Bronchial epithelial cell (primary cell): ENCODE data around the gene ARID3B. TPM values are rescaled to one million over a fixed set of nuclear protein-coding genes. Genes with fewer than 3 reads are reported as not detected.

Experiments
- DNase-seq: peaks from one replicate; pipeline ENCODE4 v3.0.0-alpha.2; 2010; ENCODE audit warnings: low read depth
- FAIRE-seq: peaks from 2 replicates; lab custom pipeline; 2011; peaks lifted over from hg19 to GRCh38; lab: Jason Lieb, UNC
- H3K27me3 ChIP-seq: 2 replicates; pipeline ENCODE4 v1.5.1; 2011; ENCODE audit warnings: low read length; ENCODE audit not compliant: control insufficient read depth, insufficient read depth
- H3K36me3 ChIP-seq: 2 replicates; pipeline ENCODE4 v1.5.1; 2011; ENCODE audit warnings: low read length; ENCODE audit not compliant: control insufficient read depth, insufficient read depth
- H3K4me3 ChIP-seq: 2 replicates; pipeline ENCODE4 v1.5.1; 2011; ENCODE audit warnings: mild to moderate bottlenecking, low read depth, low read length, control low read depth
- total RNA-seq: library from RNA; depleted of rRNA; stranded (reverse); fragments of >200 nt; gene quantifications from 2 replicates; pipeline ENCODE4 v1.2.1, GENCODE V29; 2014
- TF ChIP-seq, protein P1 (sequence below): IDR thresholded peaks from 2 replicates; pipeline ENCODE4 v1.5.1; 2011; ENCODE audit warnings: mild to moderate bottlenecking, moderate library complexity, low read length, control low read depth, inconsistent platforms; ENCODE audit not compliant: insufficient read depth, severe bottlenecking

Gene ARID3B
- total RNA-seq, 1 donor from 2014 or later: 3.4 TPM

DNA sequence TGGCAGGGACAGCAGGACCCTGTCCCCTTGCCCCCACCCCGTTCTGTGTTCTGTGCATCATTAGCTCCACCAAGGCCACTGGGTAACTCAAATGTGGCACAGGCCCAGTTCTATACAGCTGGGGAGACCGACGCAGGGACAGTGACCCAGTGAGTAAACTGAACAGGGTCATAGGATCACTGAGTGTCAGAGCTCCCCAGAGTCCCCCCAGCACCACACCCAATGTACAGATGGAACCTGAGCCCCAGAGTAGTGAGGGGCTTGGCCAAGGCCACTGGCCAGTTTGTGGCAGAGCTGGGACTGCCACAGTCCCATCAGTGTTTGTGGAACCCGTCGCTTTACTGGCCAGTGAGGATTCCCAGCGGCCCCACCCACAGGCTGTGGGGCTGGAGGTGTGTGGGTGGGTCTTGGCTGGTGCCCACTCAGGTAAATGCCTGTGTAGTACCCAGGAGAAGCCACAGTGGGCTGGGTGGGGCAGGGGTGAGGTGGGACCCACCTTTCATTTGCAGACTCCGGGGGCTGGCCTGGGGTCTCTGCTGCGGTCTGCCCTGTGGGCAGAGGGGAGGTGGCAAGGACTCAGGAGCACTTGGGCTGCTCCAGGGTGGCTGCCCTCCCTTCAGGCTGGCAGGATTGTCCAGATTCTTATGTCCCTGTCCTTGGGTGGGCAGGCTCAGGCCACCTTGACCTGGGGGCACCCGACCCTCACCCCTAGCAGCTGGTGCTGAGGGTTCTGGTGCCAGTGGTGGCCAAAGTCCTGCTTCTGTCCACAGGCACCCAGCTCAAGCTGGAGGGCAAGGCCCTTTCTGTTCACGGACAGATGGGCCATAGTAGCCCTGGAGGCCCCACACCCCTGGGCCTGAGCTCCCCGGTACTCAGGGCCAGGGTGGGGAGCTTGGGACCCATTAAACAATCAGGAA, 63.0 kb downstream of the ARID3B start:
- DNase-seq (no peak), FAIRE-seq (no peak)
- Histone ChIP-seq H3K27me3 (no peaks in the 10 kb centered on the region), H3K4me3 (no peak overlapping the region), H3K36me3 (no peaks in the 10 kb centered on the region)
- TF ChIP-seq, protein P1, sequence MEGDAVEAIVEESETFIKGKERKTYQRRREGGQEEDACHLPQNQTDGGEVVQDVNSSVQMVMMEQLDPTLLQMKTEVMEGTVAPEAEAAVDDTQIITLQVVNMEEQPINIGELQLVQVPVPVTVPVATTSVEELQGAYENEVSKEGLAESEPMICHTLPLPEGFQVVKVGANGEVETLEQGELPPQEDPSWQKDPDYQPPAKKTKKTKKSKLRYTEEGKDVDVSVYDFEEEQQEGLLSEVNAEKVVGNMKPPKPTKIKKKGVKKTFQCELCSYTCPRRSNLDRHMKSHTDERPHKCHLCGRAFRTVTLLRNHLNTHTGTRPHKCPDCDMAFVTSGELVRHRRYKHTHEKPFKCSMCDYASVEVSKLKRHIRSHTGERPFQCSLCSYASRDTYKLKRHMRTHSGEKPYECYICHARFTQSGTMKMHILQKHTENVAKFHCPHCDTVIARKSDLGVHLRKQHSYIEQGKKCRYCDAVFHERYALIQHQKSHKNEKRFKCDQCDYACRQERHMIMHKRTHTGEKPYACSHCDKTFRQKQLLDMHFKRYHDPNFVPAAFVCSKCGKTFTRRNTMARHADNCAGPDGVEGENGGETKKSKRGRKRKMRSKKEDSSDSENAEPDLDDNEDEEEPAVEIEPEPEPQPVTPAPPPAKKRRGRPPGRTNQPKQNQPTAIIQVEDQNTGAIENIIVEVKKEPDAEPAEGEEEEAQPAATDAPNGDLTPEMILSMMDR: no peak

DNA sequence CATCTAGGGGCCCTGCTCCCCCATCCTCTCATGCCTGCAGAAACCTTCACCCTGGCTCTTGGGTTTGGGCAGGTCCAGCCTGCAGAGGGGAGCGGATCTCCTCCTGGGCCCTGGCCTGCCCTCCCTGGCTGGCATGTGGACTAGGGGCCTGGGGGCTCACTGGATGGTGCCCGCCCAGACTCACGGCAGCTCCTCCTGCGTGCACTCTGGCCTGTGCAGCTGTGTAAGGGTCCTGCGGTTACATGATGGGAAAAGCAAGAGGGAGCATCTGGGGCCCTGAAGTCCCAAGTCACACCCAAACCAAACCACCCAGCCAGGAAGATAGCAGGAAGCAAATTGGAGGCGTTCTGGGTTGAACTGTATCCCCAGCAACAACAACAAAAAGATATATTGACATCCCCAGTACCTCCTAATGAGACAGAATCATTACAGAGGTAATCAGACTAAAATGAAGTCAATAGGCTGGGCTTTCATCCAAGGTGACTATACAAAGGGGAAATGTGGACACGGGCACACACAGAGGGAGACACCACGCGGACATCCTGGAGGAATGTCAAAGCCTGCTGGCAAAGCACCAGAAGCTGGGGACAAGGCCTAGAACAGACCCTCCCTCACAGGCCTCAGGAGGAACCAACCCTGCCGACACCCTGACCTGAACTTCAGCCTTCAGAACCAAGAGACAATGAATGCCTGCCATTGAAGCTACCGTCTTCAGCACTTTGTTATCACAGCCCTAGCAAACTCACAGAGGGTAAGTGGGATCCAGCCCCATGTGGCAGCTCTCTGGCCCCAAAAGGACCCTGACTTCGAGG, 64.2 kb downstream of the ARID3B start:
- H3K4me3 ChIP-seq: no peak overlapping the region
- FAIRE-seq (peak; percentile 64), DNase-seq (no peak)
- TF ChIP-seq, protein P1: no peak
- no peaks in the 10 kb centered on the region for H3K27me3 ChIP-seq
- H3K36me3 ChIP-seq: no peaks in the 10 kb centered on the region

DNA sequence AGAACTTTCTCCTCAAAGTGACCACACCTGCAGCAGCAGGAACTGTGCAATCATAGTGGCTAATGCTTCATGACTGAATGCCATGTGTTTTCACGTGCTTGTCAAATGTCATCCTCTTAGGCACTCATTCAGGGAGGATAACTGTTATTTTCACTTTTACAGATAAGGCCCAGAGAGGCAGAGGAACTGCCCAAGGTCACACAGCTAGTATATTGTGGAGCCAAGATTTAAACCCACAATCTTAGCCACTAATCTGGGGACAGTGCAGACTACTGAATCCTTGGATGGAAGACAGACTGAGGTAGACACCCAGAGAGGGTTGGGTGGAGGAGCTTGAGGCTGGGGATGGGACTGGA, 64.8 kb downstream of the ARID3B start:
- H3K27me3 ChIP-seq: no peaks in the 10 kb centered on the region
- TF ChIP-seq, protein P1: no peak
- no peak overlapping the region for H3K4me3 ChIP-seq
- H3K36me3 ChIP-seq: no peaks in the 10 kb centered on the region
- no peak for DNase-seq
- FAIRE-seq: no peak

DNA sequence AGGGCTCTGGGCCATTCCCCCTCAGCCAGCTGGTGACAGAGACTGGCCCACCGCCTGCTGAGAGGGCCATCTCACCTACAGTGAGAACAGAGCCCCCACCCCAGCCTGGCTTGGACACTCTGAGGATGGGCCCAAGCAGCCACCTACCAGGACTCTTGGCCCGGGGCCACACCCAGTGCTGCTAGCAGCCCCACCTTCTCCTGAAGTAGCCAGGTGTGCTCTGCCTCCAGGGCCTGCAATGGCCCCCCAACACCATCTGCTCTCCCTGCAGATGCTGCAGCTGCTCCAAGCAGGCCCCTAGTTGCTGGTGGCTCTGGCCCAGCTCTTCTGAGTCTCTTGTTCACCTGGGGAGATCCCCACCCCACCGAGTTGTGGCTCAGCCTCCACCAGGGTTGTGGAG, 67.8 kb downstream of the ARID3B start:
- Histone ChIP-seq H3K4me3 (no peak overlapping the region), H3K36me3 (no peaks in the 10 kb centered on the region), H3K27me3 (no peaks in the 10 kb centered on the region)
- FAIRE-seq: no peak
- no peak for DNase-seq
- TF ChIP-seq, protein P1: no peak

DNA sequence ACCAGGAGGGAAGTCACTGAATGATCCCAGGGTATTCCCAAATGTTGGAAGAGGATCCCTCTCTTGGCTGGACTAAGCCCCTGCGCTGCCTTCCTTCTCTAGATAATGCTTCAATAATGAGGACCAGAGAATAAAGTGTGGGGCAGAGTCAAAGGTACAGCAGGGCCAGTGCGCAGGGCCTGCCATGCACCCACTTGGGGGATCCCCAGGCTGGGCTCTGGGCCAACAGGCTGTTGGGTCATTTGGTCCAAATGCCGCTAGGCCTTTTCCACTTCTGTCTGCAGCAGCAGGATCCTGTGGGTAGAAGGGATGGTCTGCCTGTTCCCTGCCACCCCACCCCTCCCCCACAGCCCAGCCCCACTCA, 68.9 kb downstream of the ARID3B start:
- FAIRE-seq: no peak
- no peak for DNase-seq
- no peaks in the 10 kb centered on the region for H3K36me3 ChIP-seq
- TF ChIP-seq, protein P1: no peak
- no peak overlapping the region for H3K4me3 ChIP-seq
- H3K27me3 ChIP-seq: no peaks in the 10 kb centered on the region
